ENCODE measurements around the gene JAG2. TPM values are rescaled to one million over a fixed set of nuclear protein-coding genes. Genes with fewer than 3 reads are reported as not detected.

Gene JAG2
- total RNA-seq, 6 experiments from 2014 or later, result 0.23 to 0.76 (median 0.42) TPM

DNA sequence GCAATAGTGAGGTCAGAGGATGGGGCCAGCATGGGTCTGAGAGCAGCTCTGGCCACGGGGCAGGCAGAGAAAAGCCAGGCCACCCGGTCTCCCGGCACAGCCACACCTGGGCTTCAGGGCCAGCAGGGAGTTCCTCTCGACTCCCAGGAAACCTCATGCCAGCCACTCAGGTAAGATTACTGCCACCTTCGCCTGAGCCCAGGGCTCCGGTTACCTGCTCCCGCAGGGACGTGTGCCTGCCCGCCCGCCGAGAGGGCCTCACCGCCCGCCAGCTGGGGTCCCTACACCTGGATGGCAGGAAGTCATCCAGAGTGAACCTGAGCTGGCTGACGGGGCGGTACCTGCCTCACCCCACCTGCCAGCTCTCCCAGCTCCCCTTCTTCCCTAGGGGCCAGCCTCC, 7.3 kb downstream of the JAG2 start:
- H3K4me3 Mint-ChIP-seq, result no peak overlapping the region

DNA sequence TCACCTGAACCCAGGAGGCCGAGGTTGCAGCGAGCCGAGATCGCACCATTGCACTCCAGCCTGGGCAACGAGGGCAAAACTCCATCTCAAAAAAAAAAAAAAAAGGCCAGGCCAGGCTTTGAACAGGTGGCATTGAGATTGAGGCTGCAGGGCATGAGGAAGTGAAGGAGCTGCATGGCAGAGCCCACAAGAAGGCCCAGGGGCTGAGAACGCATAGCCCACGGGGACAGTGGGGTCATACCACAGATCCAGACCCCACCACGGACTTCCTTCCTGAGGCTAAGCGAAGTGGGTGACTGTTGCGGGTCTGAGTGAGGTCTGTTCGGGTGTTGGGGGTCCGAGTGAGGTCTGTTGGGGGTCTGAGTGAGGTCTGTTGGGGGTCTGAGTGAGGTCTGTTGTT, 7.8 kb downstream of the JAG2 start:
- Mint-ChIP-seq H3K36me3 (ENCODE audit: low read depth) (no peaks in the 10 kb centered on the region), H3K4me3 (no peak overlapping the region), H3K27ac (no peak overlapping the region), H3K4me1 (ENCODE audit: low read depth) (no peaks in the 10 kb centered on the region), H3K9me3 (no peaks in the 10 kb centered on the region), H3K27me3 (ENCODE audit: insufficient read depth) (peaks cover 16% of the 10 kb centered on the region)
- TF ChIP-seq, protein P1, sequence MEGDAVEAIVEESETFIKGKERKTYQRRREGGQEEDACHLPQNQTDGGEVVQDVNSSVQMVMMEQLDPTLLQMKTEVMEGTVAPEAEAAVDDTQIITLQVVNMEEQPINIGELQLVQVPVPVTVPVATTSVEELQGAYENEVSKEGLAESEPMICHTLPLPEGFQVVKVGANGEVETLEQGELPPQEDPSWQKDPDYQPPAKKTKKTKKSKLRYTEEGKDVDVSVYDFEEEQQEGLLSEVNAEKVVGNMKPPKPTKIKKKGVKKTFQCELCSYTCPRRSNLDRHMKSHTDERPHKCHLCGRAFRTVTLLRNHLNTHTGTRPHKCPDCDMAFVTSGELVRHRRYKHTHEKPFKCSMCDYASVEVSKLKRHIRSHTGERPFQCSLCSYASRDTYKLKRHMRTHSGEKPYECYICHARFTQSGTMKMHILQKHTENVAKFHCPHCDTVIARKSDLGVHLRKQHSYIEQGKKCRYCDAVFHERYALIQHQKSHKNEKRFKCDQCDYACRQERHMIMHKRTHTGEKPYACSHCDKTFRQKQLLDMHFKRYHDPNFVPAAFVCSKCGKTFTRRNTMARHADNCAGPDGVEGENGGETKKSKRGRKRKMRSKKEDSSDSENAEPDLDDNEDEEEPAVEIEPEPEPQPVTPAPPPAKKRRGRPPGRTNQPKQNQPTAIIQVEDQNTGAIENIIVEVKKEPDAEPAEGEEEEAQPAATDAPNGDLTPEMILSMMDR (IDR thresholded peaks at IDR 0.05), result no peak
- no peak for DNase-seq

More for the DNA sequence above, 7.3 kb downstream of the JAG2 start:
- H3K36me3 Mint-ChIP-seq (ENCODE audit: low read depth), result no peaks in the 10 kb centered on the region
- peaks cover 16% of the 10 kb centered on the region for H3K27me3 Mint-ChIP-seq (ENCODE audit: insufficient read depth)
- TF ChIP-seq, protein P1 (IDR thresholded peaks at IDR 0.05), result no peak
- no peak overlapping the region for H3K27ac Mint-ChIP-seq
- no peaks in the 10 kb centered on the region for H3K9me3 Mint-ChIP-seq
- no peaks in the 10 kb centered on the region for H3K4me1 Mint-ChIP-seq (ENCODE audit: low read depth)
- DNase-seq, result no peak

DNA sequence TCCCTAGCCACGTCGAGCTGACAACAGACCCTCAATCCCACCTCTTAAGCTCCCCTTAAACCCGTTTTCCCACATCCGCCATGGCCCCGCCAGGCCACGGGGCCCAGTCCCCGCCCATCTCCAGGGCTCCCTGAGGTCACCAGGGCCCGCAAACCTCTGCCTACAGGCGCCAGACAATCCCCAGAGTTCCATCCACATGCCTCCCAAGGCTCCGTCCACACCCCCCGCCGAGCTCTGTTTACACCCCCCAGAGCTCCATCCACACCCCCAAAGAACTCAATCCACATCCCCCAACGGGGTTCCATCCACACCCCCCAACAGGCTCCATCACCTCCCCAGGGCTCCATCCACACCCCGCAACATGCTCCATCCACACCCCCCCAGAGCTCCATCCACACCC, 9.2 kb downstream of the JAG2 start:
- TF ChIP-seq, protein P1 (IDR thresholded peaks at IDR 0.05), result no peak

DNA sequence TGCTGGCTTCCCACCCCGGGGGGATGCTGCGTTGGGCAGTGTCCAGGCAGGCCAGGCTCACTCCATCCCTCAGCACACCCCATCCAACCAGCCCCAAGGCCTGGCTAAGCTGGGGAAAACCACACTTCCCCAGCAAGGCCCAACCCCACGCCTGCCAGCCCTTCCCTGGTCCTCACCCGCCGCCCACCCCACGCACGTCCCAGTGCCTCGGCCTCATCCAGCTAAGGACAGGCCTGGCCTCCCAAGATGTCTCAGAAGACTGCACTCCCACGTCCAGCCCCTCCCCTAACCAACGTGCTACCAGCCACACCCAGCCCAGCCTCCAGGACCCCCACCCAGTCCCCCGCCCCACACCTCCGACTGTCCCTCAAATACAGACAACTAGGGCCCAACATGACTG, 9.8 kb downstream of the JAG2 start:
- Mint-ChIP-seq H3K27me3 (ENCODE audit: insufficient read depth) (peaks cover 14% of the 10 kb centered on the region), H3K36me3 (ENCODE audit: low read depth) (no peaks in the 10 kb centered on the region)

More for the DNA sequence above, 9.2 kb downstream of the JAG2 start:
- H3K4me3 Mint-ChIP-seq, result no peak overlapping the region
- no peak for DNase-seq
- H3K9me3 Mint-ChIP-seq, result no peaks in the 10 kb centered on the region
- H3K4me1 Mint-ChIP-seq (ENCODE audit: low read depth), result no peaks in the 10 kb centered on the region
- no peaks in the 10 kb centered on the region for H3K36me3 Mint-ChIP-seq (ENCODE audit: low read depth)
- peaks cover 14% of the 10 kb centered on the region for H3K27me3 Mint-ChIP-seq (ENCODE audit: insufficient read depth)
- H3K27ac Mint-ChIP-seq, result no peak overlapping the region

DNA sequence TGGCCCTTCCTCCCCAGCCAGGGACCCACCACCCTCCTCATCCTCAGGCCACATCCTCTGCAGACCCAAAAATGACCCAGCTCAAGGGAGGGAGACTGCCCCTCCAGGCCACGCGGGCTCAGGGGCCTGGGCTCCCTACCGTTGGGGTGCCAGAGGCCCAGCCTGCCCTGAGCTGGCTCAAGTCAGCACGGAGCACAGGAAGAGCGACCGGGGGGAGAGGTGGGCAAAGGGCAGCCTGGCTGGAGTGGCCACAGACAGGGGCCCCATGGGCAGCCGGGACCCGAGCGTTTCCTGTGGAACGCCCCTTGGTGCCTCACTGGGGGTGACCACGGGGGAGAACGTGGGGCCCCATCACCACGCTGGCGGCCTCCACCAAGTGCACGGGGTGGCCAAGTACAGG, 10.7 kb downstream of the JAG2 start:
- TF ChIP-seq, protein P1 (IDR thresholded peaks at IDR 0.05), result no peak
- Mint-ChIP-seq H3K4me3 (no peak overlapping the region), H3K9me3 (no peaks in the 10 kb centered on the region), H3K27ac (no peak overlapping the region), H3K4me1 (ENCODE audit: low read depth) (no peaks in the 10 kb centered on the region), H3K36me3 (ENCODE audit: low read depth) (no peaks in the 10 kb centered on the region), H3K27me3 (ENCODE audit: insufficient read depth) (peaks cover 14% of the 10 kb centered on the region)
- no peak for DNase-seq

More for the DNA sequence above, 9.8 kb downstream of the JAG2 start:
- H3K4me3 Mint-ChIP-seq, result no peak overlapping the region
- no peaks in the 10 kb centered on the region for H3K4me1 Mint-ChIP-seq (ENCODE audit: low read depth)
- TF ChIP-seq, protein P1 (IDR thresholded peaks at IDR 0.05), result no peak
- H3K9me3 Mint-ChIP-seq, result no peaks in the 10 kb centered on the region
- DNase-seq, result no peak
- no peak overlapping the region for H3K27ac Mint-ChIP-seq
